ENCODE data around the gene CCDC15.
"Not testable (repeated sequence)": the region's sequence is repeated elsewhere in the genome, so short reads cannot be mapped to it uniquely, and the experiment has no call there.

DNA sequence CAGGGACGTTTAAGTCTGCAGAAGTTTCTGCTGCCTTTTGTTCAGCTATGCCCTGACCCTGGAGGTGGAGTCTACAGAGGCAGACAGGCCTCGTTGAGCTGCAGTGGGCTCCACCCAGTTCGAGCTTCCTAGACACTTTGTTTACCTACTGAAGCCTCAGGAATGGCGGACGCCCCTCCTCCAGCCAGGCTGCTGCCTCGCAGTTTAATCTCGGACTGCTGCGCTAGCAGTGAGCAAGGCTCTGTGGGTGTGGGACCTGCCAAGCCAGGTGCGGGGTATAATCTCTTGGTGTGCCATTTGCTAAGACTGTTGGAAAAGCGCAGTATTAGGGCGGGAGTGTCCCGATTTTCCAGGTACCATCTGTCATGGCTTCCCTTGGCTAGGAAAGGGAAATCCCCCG is 14.2 kb downstream of the CCDC15 start:
- TF ChIP-seq, protein P1, sequence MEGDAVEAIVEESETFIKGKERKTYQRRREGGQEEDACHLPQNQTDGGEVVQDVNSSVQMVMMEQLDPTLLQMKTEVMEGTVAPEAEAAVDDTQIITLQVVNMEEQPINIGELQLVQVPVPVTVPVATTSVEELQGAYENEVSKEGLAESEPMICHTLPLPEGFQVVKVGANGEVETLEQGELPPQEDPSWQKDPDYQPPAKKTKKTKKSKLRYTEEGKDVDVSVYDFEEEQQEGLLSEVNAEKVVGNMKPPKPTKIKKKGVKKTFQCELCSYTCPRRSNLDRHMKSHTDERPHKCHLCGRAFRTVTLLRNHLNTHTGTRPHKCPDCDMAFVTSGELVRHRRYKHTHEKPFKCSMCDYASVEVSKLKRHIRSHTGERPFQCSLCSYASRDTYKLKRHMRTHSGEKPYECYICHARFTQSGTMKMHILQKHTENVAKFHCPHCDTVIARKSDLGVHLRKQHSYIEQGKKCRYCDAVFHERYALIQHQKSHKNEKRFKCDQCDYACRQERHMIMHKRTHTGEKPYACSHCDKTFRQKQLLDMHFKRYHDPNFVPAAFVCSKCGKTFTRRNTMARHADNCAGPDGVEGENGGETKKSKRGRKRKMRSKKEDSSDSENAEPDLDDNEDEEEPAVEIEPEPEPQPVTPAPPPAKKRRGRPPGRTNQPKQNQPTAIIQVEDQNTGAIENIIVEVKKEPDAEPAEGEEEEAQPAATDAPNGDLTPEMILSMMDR (IDR thresholded peaks at IDR 0.05; ENCODE audit: poor library complexity): not testable (repeated sequence)
- not testable (repeated sequence) for TF ChIP-seq EZH2 (IDR thresholded peaks at IDR 0.05; ENCODE audit: borderline replicate concordance)
